Prostate gland (tissue), 2 donors: ENCODE results near the gene HOXD9. TPM values are rescaled to one million over a fixed set of nuclear protein-coding genes. Genes with fewer than 3 reads are reported as not detected.

Source experiments
- DNase-seq: peaks from one replicate; pipeline ENCODE4 v3.0.0-alpha.2; 2019; ENCODE audit warnings: low spot score
- H3K27ac ChIP-seq, 2 donors: fragments of 200-600 bp; sonication (generic); 2 replicates each; pipeline ENCODE4 v1.5.1; 2017 to 2019
- H3K27me3 ChIP-seq: fragments of 200-600 bp; sonication (generic); replicated peaks from 2 replicates; pipeline ENCODE4 v1.5.1; 2019; ENCODE audit not compliant: insufficient read depth
- H3K36me3 ChIP-seq, 2 donors: fragments of 200-600 bp; sonication (generic); 1 replicate in 1 of 2; 2 replicates in 1 of 2; pipeline versions ENCODE4 v1.5.1 to v1.8.1; 2017 to 2019
- H3K4me1 ChIP-seq: fragments of 200-600 bp; sonication (generic); replicated peaks from 2 replicates; pipeline ENCODE4 v1.5.1; 2019
- H3K4me3 ChIP-seq, 2 donors: fragments of 200-600 bp; sonication (generic); 2 replicates each; pipeline ENCODE4 v1.5.1; 2017 to 2019
- H3K9me3 ChIP-seq: fragments of 200-600 bp; sonication (generic); 2 replicates; pipeline ENCODE4 v1.5.1; 2017
- POLR2A ChIP-seq: fragments of 450-650 bp; IDR thresholded peaks from one replicate; pipeline ENCODE4 v1.6.1; 2016; ENCODE audit warnings: antibody characterized with exemption, mild to moderate bottlenecking
- POLR2AphosphoS5 ChIP-seq: sonication (generic); formaldehyde crosslinking; IDR thresholded peaks from one replicate; pipeline ENCODE4 v1.6.1; 2017; ENCODE audit warnings: antibody characterized with exemption
- WGBS: methylation state at CpG from one replicate; pipeline ENCODE4 v1.1.5; 2018; 5-methylcytosine and 5-hydroxymethylcytosine counted together
- intact Hi-C: fragments of 100-400 bp; cut with DNase I; formaldehyde crosslinking; loops from one replicate; pipeline ENCODE4 v1.14.2; 2022
- total RNA-seq, 2 donors: library from RNA; depleted of rRNA; stranded (reverse); fragments of >200 nt; gene quantifications; one replicate each; pipeline ENCODE4 v1.1.0, GENCODE V29; 2016
- TF ChIP-seq, protein P1 (sequence below), 4 experiments: fragments of 200-600 bp in 2 of 4; fragments of 450-650 bp in 2 of 4; sonication (generic) in 2 of 4; IDR thresholded peaks; 1 replicate in 3 of 4; 2 replicates in 1 of 4; pipeline ENCODE4 v1.5.1; 2016 to 2019; ENCODE audit warnings: antibody characterized with exemption in 4 of 4, mild to moderate bottlenecking in 2 of 4, moderate library complexity in 2 of 4

HOXD9 gene
- total RNA-seq, 2 donors from 2014 or later: 5.9 to 29.1 TPM

DNA sequence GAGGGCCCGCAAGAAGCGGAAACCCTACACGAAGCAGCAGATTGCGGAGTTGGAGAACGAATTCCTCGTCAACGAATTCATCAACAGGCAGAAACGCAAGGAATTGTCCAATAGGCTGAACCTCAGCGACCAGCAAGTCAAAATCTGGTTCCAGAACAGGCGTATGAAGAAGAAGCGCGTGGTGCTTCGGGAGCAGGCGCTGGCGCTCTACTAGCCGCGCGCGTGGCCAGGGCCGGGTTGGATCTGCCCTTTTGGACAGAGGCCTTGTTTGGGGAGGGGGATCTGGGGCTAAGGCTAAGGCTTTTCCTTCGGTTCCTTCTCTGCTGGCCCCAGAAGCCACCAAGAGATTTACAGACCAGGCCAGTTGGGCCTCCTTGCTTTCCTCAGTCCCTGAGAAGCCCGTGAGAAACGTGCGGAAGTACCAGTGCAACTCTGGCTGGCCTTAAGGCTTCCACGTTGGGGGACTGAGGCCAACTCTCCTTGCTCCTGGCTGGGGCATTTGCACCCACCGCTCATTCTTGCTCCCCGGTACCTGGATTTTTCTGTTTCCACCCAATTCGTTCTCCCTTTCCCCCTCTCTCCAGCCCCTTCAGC lies 21.9 kb upstream of the HOXD9 start:
- Histone ChIP-seq H3K4me3 (no peak overlapping the region), H3K9me3 (no peaks in the 10 kb centered on the region), H3K36me3 (no peaks in the 10 kb centered on the region), H3K27me3 (peaks cover 26% of the 10 kb centered on the region), H3K27ac (no peak overlapping the region), H3K4me1 (no peaks in the 10 kb centered on the region)
- TF ChIP-seq POLR2A: no peak
- TF ChIP-seq POLR2AphosphoS5: no peak
- TF ChIP-seq, protein P1, sequence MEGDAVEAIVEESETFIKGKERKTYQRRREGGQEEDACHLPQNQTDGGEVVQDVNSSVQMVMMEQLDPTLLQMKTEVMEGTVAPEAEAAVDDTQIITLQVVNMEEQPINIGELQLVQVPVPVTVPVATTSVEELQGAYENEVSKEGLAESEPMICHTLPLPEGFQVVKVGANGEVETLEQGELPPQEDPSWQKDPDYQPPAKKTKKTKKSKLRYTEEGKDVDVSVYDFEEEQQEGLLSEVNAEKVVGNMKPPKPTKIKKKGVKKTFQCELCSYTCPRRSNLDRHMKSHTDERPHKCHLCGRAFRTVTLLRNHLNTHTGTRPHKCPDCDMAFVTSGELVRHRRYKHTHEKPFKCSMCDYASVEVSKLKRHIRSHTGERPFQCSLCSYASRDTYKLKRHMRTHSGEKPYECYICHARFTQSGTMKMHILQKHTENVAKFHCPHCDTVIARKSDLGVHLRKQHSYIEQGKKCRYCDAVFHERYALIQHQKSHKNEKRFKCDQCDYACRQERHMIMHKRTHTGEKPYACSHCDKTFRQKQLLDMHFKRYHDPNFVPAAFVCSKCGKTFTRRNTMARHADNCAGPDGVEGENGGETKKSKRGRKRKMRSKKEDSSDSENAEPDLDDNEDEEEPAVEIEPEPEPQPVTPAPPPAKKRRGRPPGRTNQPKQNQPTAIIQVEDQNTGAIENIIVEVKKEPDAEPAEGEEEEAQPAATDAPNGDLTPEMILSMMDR (IDR thresholded peaks at IDR 0.05): no peak
- DNase-seq: no peak
- intact Hi-C loops: no loop called here
- WGBS: 61% methylated on average over 28 of the region's 28 CpGs

DNA sequence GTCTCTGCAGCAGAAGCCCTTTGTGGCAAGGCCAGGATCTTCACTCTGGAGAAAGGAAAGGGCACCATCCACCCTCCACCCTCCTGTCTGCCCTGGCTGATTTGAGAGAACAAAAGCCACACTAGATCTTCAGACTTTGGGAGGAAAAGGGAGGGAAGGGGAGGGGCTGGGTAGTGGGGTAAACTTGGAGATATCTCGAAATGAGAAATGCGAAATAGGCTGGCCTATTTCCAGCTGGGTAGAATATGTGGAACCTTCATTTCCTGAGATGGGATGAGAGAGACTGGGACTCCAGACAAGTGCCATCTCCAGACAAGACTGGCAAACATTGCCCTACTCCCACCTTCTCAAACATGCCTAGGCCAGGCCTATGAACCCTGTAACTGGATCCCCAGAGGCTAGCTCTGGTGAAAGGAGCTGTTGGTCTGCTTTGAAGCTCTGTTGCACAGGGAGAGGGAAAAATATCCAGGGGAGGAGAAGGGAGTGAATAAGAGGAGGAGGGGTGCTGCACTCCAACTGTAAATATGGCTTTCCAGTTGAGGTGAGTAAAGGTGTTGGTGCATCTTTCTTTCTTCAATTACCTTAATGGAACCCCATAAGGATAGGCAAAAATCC lies 21.2 kb upstream of the HOXD9 start:
- TF ChIP-seq POLR2AphosphoS5 (no peak), POLR2A (no peak)
- TF ChIP-seq, protein P1 (IDR thresholded peaks at IDR 0.05): no peak
- no peak for DNase-seq
- Histone ChIP-seq H3K9me3 (no peaks in the 10 kb centered on the region), H3K27ac (no peak overlapping the region), H3K27me3 (peaks cover 25% of the 10 kb centered on the region), H3K4me3 (no peak overlapping the region), H3K4me1 (no peaks in the 10 kb centered on the region), H3K36me3 (no peaks in the 10 kb centered on the region)
- intact Hi-C loops: no loop called here
- WGBS: 28% methylated on average over 2 of the region's 2 CpGs

DNA sequence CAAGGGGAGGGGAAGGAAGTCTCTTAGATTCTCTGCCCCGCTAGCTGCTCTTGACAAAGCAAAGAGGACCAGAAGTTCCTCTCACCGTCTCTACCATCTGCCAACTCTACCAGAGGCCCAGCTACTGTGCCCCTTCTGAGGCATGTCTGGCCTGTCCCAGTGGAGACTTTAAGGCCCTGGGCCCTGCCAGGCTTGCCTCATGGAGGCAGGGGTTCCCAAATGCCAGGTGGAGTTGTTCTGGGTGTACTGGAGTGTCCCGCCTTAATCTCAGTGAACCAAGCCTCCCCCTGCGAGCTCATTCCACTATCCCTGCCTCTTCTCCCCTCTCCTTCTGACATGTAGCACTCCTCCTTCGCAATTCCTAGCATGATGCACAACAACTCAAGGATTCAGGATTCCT lies 20.7 kb upstream of the HOXD9 start:
- peaks cover 28% of the 10 kb centered on the region for H3K27me3 ChIP-seq
- no peaks in the 10 kb centered on the region for H3K9me3 ChIP-seq
- intact Hi-C loops: no loop called here
- no peaks in the 10 kb centered on the region for H3K36me3 ChIP-seq
- 76% methylated on average over 5 of the region's 5 CpGs for WGBS
- H3K4me1 ChIP-seq: no peaks in the 10 kb centered on the region
- TF ChIP-seq, protein P1 (IDR thresholded peaks at IDR 0.05): no peak
- TF ChIP-seq POLR2AphosphoS5: no peak
- TF ChIP-seq POLR2A: no peak
- H3K4me3 ChIP-seq: no peak overlapping the region
- no peak overlapping the region for H3K27ac ChIP-seq
- DNase-seq: no peak

DNA sequence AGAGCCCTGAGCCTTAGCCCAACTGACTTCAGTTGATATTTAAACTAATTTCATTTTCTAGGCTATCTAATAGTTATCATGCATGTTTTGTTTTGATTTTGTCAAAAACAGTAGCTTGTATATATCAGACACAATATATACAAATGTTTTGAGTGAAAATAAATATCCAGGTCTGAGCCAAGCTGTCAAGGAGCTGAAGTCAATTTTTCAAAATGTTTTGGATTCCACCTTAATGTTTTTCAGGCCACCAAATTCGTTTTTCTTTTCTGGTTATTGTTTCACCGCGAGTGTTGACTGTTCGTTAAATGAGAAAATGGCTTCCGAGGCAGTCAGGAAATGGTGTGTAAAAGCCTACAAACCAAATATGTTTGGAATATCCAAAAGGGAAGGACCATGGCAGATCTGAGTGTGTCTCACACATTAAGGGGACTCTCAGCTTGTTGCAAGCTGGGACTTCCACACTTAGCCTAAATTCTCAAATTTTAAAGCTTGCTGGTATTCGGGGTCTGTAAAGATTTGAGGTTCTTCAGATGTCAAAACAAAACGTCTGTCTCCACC lies 20.1 kb upstream of the HOXD9 start:
- no peaks in the 10 kb centered on the region for H3K36me3 ChIP-seq
- H3K4me1 ChIP-seq: no peaks in the 10 kb centered on the region
- H3K27ac ChIP-seq: peak overlapping the region in 1 of 2 donors; percentile 89
- TF ChIP-seq POLR2AphosphoS5 (no peak), POLR2A (no peak)
- TF ChIP-seq, protein P1 (IDR thresholded peaks at IDR 0.05): no peak
- intact Hi-C loops: no loop called here
- H3K27me3 ChIP-seq: peaks cover 28% of the 10 kb centered on the region
- no peak for DNase-seq
- no peaks in the 10 kb centered on the region for H3K9me3 ChIP-seq
- WGBS: 58% methylated on average over 7 of the region's 7 CpGs
- no peak overlapping the region for H3K4me3 ChIP-seq

DNA sequence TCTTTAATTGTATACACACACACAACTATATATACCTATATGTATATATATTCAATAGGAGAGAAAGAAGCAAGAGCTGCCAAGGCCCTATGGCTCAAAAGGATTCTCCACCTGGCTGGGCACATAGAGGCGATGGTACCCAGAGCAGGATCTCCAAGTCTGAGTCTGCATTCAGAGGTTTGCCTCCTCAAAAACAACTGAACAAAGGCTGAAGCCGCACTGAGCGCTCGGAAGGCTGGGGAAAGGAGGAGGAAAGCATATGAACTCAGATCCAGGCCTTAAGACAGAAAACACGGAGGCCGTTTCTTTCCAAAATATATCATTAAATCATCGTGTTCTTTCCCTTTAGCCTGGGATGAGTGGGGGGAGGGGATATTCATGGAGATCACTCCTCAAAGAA lies 19.3 kb upstream of the HOXD9 start:
- Histone ChIP-seq H3K4me1 (no peaks in the 10 kb centered on the region), H3K27me3 (peaks cover 26% of the 10 kb centered on the region), H3K27ac (peak overlapping the region; percentile 87 to 89), H3K36me3 (no peaks in the 10 kb centered on the region), H3K9me3 (no peaks in the 10 kb centered on the region), H3K4me3 (no peak overlapping the region)
- DNase-seq: peak; percentile 5
- WGBS: 40% methylated on average over 7 of the region's 7 CpGs
- intact Hi-C loops: no loop called here
- TF ChIP-seq POLR2A: no peak
- TF ChIP-seq, protein P1 (IDR thresholded peaks at IDR 0.05): no peak
